Bronchial epithelial cell (primary cell): ENCODE measurements around the gene TMEM254. TPM values are rescaled to one million over a fixed set of nuclear protein-coding genes. Genes with fewer than 3 reads are reported as not detected.
A peak's percentile ranks its signal among the peaks of the same experiment; 100 is the strongest.
"Not testable (repeated sequence)": the region's sequence is repeated elsewhere in the genome, so short reads cannot be mapped to it uniquely, and the experiment has no call there.

Experiments used
- DNase-seq: peaks from one replicate; pipeline ENCODE4 v3.0.0-alpha.2; 2010; ENCODE audit warnings: low read depth
- FAIRE-seq: peaks from 2 replicates; lab custom pipeline; 2011; peaks lifted over from hg19 to GRCh38; lab: Jason Lieb, UNC
- H3K27me3 ChIP-seq: 2 replicates; pipeline ENCODE4 v1.5.1; 2011; ENCODE audit warnings: low read length; ENCODE audit not compliant: control insufficient read depth, insufficient read depth
- H3K36me3 ChIP-seq: 2 replicates; pipeline ENCODE4 v1.5.1; 2011; ENCODE audit warnings: low read length; ENCODE audit not compliant: control insufficient read depth, insufficient read depth
- H3K4me3 ChIP-seq: 2 replicates; pipeline ENCODE4 v1.5.1; 2011; ENCODE audit warnings: mild to moderate bottlenecking, low read depth, low read length, control low read depth
- CTCF ChIP-seq: IDR thresholded peaks from 2 replicates; pipeline ENCODE4 v1.5.1; 2011; ENCODE audit warnings: mild to moderate bottlenecking, moderate library complexity, low read length, control low read depth, inconsistent platforms; ENCODE audit not compliant: insufficient read depth, severe bottlenecking
- total RNA-seq: library from RNA; depleted of rRNA; stranded (reverse); fragments of >200 nt; gene quantifications from 2 replicates; pipeline ENCODE4 v1.2.1, GENCODE V29; 2014

Gene TMEM254
- total RNA-seq, 1 donor from 2014 or later: 7.1 TPM

- H3K4me3 ChIP-seq: no peak overlapping the region
- TF ChIP-seq CTCF: no peak
- FAIRE-seq (no peak), DNase-seq (no peak)
- H3K36me3 ChIP-seq: no peaks in the 10 kb centered on the region
- no peaks in the 10 kb centered on the region for H3K27me3 ChIP-seq
Observed at GRCh38 chr10:80041162-80041561, 37.3 kb upstream of the TMEM254 start.

GRCh38 chr10:80044935-80045334 lies 33.5 kb upstream of the TMEM254 start:
- FAIRE-seq (peak; percentile 55), DNase-seq (peak; percentile 13)
- not testable (repeated sequence) for H3K27me3 ChIP-seq, H3K36me3 ChIP-seq, H3K4me3 ChIP-seq
- TF ChIP-seq CTCF: peak; percentile 24

GRCh38 chr10:80046629-80047441 lies 31.6 kb upstream of the TMEM254 start:
- H3K4me3 ChIP-seq: no peak overlapping the region
- no peak for FAIRE-seq
- peak; percentile 89 for TF ChIP-seq CTCF
- no peaks in the 10 kb centered on the region for H3K27me3 ChIP-seq
- H3K36me3 ChIP-seq: no peaks in the 10 kb centered on the region
- peak; percentile 45 for DNase-seq

- no peak for FAIRE-seq
- Histone ChIP-seq H3K36me3 (no peaks in the 10 kb centered on the region), H3K27me3 (no peaks in the 10 kb centered on the region), H3K4me3 (no peak overlapping the region)
- DNase-seq: no peak
- TF ChIP-seq CTCF: no peak
Observed at GRCh38 chr10:80050752-80051151, 27.7 kb upstream of the TMEM254 start.

- Histone ChIP-seq H3K4me3 (no peak overlapping the region), H3K36me3 (no peaks in the 10 kb centered on the region), H3K27me3 (no peaks in the 10 kb centered on the region)
- FAIRE-seq (no peak), DNase-seq (no peak)
- TF ChIP-seq CTCF: no peak
Observed at GRCh38 chr10:80051993-80052392, 26.5 kb upstream of the TMEM254 start.

GRCh38 chr10:80055760-80056159 lies 22.7 kb upstream of the TMEM254 start:
- TF ChIP-seq CTCF: no peak
- H3K4me3 ChIP-seq: no peak overlapping the region
- no peaks in the 10 kb centered on the region for H3K27me3 ChIP-seq
- no peak for FAIRE-seq
- DNase-seq: no peak
- H3K36me3 ChIP-seq: no peaks in the 10 kb centered on the region
